Measurements from ENCODE around the gene GNB1L. TPM values are rescaled to one million over a fixed set of nuclear protein-coding genes. Genes with fewer than 3 reads are reported as not detected.
A peak's percentile ranks its signal among the peaks of the same experiment; 100 is the strongest.

Gene GNB1L
- total and polyA plus RNA-seq, 7 experiments from 2014 or later, result 4.2 to 20.8 (median 10.6) TPM

DNA sequence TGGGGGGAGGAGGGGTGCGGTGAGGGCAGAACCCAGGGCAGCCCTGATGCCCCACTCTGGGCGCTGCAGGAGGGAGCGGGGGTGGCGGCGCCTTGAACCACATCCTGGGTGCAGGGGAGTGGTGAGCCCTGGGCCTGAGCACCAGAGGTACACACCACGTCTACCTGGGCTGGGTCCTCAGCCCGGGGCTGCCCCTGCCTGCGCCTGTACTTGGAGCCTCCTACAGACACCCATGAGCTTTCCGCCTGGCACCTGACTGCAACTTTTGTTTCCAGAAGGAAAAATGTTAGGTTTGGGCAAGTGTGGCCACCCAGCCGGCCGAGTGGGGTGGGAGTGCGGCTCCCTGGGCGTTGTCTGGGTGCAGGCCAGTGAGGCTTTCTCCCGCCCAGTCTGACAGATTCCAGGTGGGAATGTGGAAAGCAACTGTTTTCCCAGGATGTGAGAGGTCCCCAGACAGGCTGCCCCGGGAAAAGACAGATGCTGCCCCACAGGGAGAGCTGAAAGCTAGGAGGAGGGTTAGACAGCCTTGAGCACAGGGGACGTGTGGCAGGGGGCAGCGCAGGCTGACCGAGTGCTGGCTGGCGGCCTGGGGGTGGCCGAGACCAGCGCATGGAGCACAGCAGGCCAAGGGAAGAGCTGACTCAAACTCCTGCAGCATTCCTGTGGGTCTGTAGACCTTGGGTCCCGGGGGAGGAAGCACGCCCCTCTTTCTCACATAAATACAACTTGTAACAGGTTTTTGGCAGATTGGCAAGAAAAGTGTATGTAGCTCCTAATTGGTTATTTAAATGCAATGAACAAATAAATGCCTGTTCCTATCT is 44.1 kb downstream of the GNB1L start:
- intact Hi-C loops (cut with micrococcal nuclease), result no loop called here
- Histone ChIP-seq H3K36me3 (ENCODE audit: control insufficient read depth in 2 of 3, insufficient read depth in 3 of 3, low read length in 3 of 3) (peaks cover 0 to 46% (median 0%) of the 10 kb centered on the region in 3 experiments), H3K4me3 (ENCODE audit: low read length) (no peak overlapping the region), H3K27ac (ENCODE audit: low read depth, low read length) (no peak overlapping the region), H3K9me3 (ENCODE audit: control insufficient read depth in 2 of 3, low read length in 3 of 3) (no peaks in the 10 kb centered on the region), H3K4me1 (ENCODE audit: control insufficient read depth in 2 of 2, insufficient read depth in 2 of 2, low read length in 2 of 2) (peaks cover 0 to 13% of the 10 kb centered on the region in 2 donors), H3K27me3 (ENCODE audit: control insufficient read depth in 2 of 2, insufficient read depth in 2 of 2, low read length in 2 of 2) (no peaks in the 10 kb centered on the region)
- peak overlapping the region in 2 of 9 donors; percentile 51 to 56 for H3K27ac Mint-ChIP-seq
- ChIA-PET CTCF (no interaction called here), POLR2A (no interaction called here)
- DNase-seq (peak in 4 of 9 donors; percentile 11 to 32 (median 22)), ATAC-seq (peak; percentile 56)
- H3K4me3 Mint-ChIP-seq, result no peak overlapping the region
- H3K27me3 Mint-ChIP-seq, result no peaks in the 10 kb centered on the region
- peaks cover 0 to 13% (median 7%) of the 10 kb centered on the region in 7 donors for H3K4me1 Mint-ChIP-seq
- H3K9me3 Mint-ChIP-seq, result no peaks in the 10 kb centered on the region
- H3K36me3 Mint-ChIP-seq, result peaks cover 0 to 17% (median 4%) of the 10 kb centered on the region in 5 donors

GRCh38 chr22:19809741-19810140 is 44.9 kb downstream of the GNB1L start:
- no peaks in the 10 kb centered on the region for H3K9me3 ChIP-seq (ENCODE audit: control insufficient read depth in 2 of 3, low read length in 3 of 3)
- ATAC-seq (no peak), DNase-seq (no peak)
- Mint-ChIP-seq H3K4me3 (no peak overlapping the region), H3K4me1 (peaks cover 0 to 13% (median 7%) of the 10 kb centered on the region in 7 donors), H3K27me3 (no peaks in the 10 kb centered on the region), H3K27ac (peak overlapping the region in 1 of 9 donors; percentile 43), H3K9me3 (no peaks in the 10 kb centered on the region), H3K36me3 (peaks cover 0 to 17% (median 4%) of the 10 kb centered on the region in 5 donors)
- CTCF ChIA-PET, result no interaction called here
- intact Hi-C loops (cut with micrococcal nuclease), result no loop called here
- peaks cover 0 to 13% of the 10 kb centered on the region in 2 donors for H3K4me1 ChIP-seq (ENCODE audit: control insufficient read depth in 2 of 2, insufficient read depth in 2 of 2, low read length in 2 of 2)
- H3K36me3 ChIP-seq (ENCODE audit: control insufficient read depth in 2 of 3, insufficient read depth in 3 of 3, low read length in 3 of 3), result peaks cover 0 to 48% (median 0%) of the 10 kb centered on the region in 3 experiments
- POLR2A ChIA-PET, result no interaction called here
- H3K27ac ChIP-seq (ENCODE audit: low read depth, low read length), result no peak overlapping the region
- H3K4me3 ChIP-seq (ENCODE audit: low read length), result no peak overlapping the region
- no peaks in the 10 kb centered on the region for H3K27me3 ChIP-seq (ENCODE audit: control insufficient read depth in 2 of 2, insufficient read depth in 2 of 2, low read length in 2 of 2)

DNA sequence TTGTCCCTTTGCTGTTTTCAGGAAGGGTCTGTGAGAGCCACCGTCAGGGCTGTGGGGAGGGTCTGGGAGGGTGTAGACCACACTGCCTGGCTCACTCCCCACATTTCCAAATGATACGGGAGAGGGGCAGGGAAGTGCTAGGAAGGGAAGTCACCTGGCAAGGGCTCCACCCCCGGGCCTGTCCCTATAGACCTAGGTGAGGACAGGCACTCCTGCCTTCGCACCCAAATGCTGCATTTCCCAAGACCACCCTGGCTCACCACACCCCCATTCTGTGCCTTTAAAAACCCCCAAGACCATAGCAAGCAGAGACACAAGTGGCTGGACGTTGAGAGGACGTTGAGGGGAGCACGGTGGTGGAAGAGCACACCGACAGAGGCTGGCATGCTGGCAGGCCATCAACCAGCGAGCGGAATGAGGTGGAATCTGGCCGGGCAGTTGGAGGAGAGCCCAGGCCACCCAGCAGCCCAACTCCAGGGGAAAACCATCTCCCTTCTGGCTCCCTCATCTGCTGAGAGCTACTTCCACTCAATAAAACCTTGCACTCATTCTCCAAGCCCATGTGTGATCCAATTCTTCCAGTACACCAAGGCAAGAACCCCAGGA is 45.7 kb downstream of the GNB1L start:
- CTCF ChIA-PET, result no interaction called here

DNA sequence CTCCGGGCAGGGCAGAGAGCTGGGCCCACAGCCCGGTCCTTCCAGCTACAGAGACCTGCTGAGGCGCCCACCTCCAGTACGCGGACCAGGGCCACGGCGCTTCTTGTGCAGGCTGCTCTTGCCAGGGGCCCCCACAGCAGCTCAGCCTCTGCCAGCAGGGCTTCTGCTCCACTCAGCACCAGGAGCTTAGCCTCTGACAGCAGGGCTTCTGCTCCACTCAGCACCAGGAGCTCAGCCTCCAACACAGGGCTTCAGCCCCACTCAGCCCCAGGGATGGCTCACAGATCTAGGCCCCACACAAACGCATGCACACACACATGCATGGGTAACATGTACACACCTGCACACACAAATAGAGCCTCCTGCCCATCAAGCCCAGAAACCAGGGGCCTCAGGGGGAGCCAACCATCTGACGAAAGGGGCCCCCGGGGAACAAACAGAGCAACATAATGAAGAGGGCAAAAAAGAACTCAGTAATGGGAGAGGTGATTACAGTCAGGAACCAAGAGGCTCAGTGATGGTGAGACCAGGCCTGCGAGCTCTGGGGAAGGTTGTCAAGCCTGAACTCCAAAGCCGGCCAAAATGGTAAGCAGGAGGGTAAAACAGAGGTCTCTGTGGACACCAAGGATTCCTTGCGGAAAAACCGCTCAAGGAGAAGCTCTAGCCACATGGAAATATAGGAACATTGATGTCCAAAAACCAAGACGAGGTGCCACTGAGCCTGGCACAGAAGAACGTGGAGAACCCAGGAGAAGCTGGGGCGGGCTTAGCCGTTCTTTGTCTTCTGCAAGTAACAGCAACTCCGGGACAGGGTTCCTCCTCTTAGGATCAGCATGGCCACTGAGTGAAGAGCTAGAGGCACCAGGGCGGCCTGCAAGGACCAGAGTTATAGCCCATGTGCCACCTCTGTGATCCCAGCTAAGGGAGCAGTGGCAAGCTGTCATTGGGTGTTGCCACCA is 46.5 kb downstream of the GNB1L start:
- H3K36me3 Mint-ChIP-seq, result peaks cover 0 to 17% (median 0%) of the 10 kb centered on the region in 5 donors
- H3K27ac Mint-ChIP-seq, result no peak overlapping the region
- no peak overlapping the region for H3K4me3 ChIP-seq (ENCODE audit: low read length)
- no peak overlapping the region for H3K27ac ChIP-seq (ENCODE audit: low read depth, low read length)
- peaks cover 0 to 13% (median 7%) of the 10 kb centered on the region in 7 donors for H3K4me1 Mint-ChIP-seq
- H3K36me3 ChIP-seq (ENCODE audit: control insufficient read depth in 2 of 3, insufficient read depth in 3 of 3, low read length in 3 of 3), result peaks cover 0 to 56% (median 0%) of the 10 kb centered on the region in 3 experiments
- ChIA-PET POLR2A (interaction anchor here (0.7 kb wide), 1 partner anchor 9 kb away, joined by 3 read pairs; no protein-coding TSS in a partner anchor), CTCF (no interaction called here)
- ATAC-seq (no peak), DNase-seq (no peak)
- intact Hi-C loops (cut with micrococcal nuclease), result no loop called here
- H3K9me3 ChIP-seq (ENCODE audit: control insufficient read depth in 2 of 3, low read length in 3 of 3), result no peaks in the 10 kb centered on the region
- H3K4me1 ChIP-seq (ENCODE audit: control insufficient read depth in 2 of 2, insufficient read depth in 2 of 2, low read length in 2 of 2), result peaks cover 0 to 13% of the 10 kb centered on the region in 2 donors
- H3K27me3 ChIP-seq (ENCODE audit: control insufficient read depth in 2 of 2, insufficient read depth in 2 of 2, low read length in 2 of 2), result no peaks in the 10 kb centered on the region
- no peaks in the 10 kb centered on the region for H3K9me3 Mint-ChIP-seq
- H3K4me3 Mint-ChIP-seq, result no peak overlapping the region
- no peaks in the 10 kb centered on the region for H3K27me3 Mint-ChIP-seq

More for the DNA sequence above, 45.7 kb downstream of the GNB1L start:
- no peaks in the 10 kb centered on the region for H3K27me3 Mint-ChIP-seq
- peaks cover 0 to 13% (median 7%) of the 10 kb centered on the region in 7 donors for H3K4me1 Mint-ChIP-seq
- no peaks in the 10 kb centered on the region for H3K9me3 Mint-ChIP-seq
- intact Hi-C loops (cut with micrococcal nuclease), result no loop called here
- Histone ChIP-seq H3K9me3 (ENCODE audit: control insufficient read depth in 2 of 3, low read length in 3 of 3) (no peaks in the 10 kb centered on the region), H3K36me3 (ENCODE audit: control insufficient read depth in 2 of 3, insufficient read depth in 3 of 3, low read length in 3 of 3) (peaks cover 0 to 51% (median 0%) of the 10 kb centered on the region in 3 experiments), H3K27me3 (ENCODE audit: control insufficient read depth in 2 of 2, insufficient read depth in 2 of 2, low read length in 2 of 2) (no peaks in the 10 kb centered on the region), H3K27ac (ENCODE audit: low read depth, low read length) (no peak overlapping the region), H3K4me3 (ENCODE audit: low read length) (no peak overlapping the region), H3K4me1 (ENCODE audit: control insufficient read depth in 2 of 2, insufficient read depth in 2 of 2, low read length in 2 of 2) (peaks cover 0 to 13% of the 10 kb centered on the region in 2 donors)
- peaks cover 0 to 17% (median 0%) of the 10 kb centered on the region in 5 donors for H3K36me3 Mint-ChIP-seq
- H3K27ac Mint-ChIP-seq, result peak overlapping the region in 2 of 9 donors; percentile 76 to 82
- POLR2A ChIA-PET, result interaction anchor here (0.7 kb wide), 1 partner anchor 9 kb away, joined by 3 read pairs; no protein-coding TSS in a partner anchor
- H3K4me3 Mint-ChIP-seq, result no peak overlapping the region
- ATAC-seq (no peak), DNase-seq (no peak)

- no peak overlapping the region for H3K4me3 ChIP-seq (ENCODE audit: low read length)
- ChIA-PET POLR2A (no interaction called here), CTCF (no interaction called here)
- H3K27me3 ChIP-seq (ENCODE audit: control insufficient read depth in 2 of 2, insufficient read depth in 2 of 2, low read length in 2 of 2), result no peaks in the 10 kb centered on the region
- no peak overlapping the region for H3K27ac ChIP-seq (ENCODE audit: low read depth, low read length)
- H3K4me1 ChIP-seq (ENCODE audit: control insufficient read depth in 2 of 2, insufficient read depth in 2 of 2, low read length in 2 of 2), result peaks cover 0 to 13% of the 10 kb centered on the region in 2 donors
- Mint-ChIP-seq H3K27ac (no peak overlapping the region), H3K36me3 (peaks cover 0 to 15% (median 0%) of the 10 kb centered on the region in 5 donors), H3K4me1 (peaks cover 0 to 13% (median 8%) of the 10 kb centered on the region in 7 donors), H3K9me3 (no peaks in the 10 kb centered on the region), H3K4me3 (no peak overlapping the region), H3K27me3 (no peaks in the 10 kb centered on the region)
- no peak for ATAC-seq
- intact Hi-C loops (cut with micrococcal nuclease), result no loop called here
- no peak for DNase-seq
- peaks cover 0 to 57% (median 0%) of the 10 kb centered on the region in 3 experiments for H3K36me3 ChIP-seq (ENCODE audit: control insufficient read depth in 2 of 3, insufficient read depth in 3 of 3, low read length in 3 of 3)
- no peaks in the 10 kb centered on the region for H3K9me3 ChIP-seq (ENCODE audit: control insufficient read depth in 2 of 3, low read length in 3 of 3)
Observed at GRCh38 chr22:19807161-19807913, 47.3 kb downstream of the GNB1L start.
